Measurements from ENCODE around the gene SHOC2. TPM values are rescaled to one million over a fixed set of nuclear protein-coding genes. Genes with fewer than 3 reads are reported as not detected.

Gene SHOC2
- total and polyA plus RNA-seq, 2 of the 13 experiments (the other 11 are each of a cell fraction or from before 2014, with no cell fraction given) = 8.6 to 25.5 TPM

- Histone ChIP-seq H3K27ac (ENCODE audit: extremely low read length, insufficient read depth, low read length) (peak overlapping the region; percentile 86), H3K4me3 (replicated peaks in 1 of 3; ENCODE audit: insufficient read depth in 1 of 3, low read depth in 2 of 3, low read length in 3 of 3) (peak overlapping the region; percentile 80 to 93 (median 83)), H3K9ac (ENCODE audit: insufficient read depth, low read depth, low read length) (peak overlapping the region; percentile 84), H3K4me1 (ENCODE audit: insufficient read depth, low read length) (peaks cover 54% of the 10 kb centered on the region), H4K20me1 (ENCODE audit: insufficient read depth, low read length) (0 out of 2 replicates have a peak, but pooled peaks cover 3% of the 10 kb centered on the region), H3K79me2 (ENCODE audit: insufficient read depth, low read length) (peaks cover 59% of the 10 kb centered on the region), H3K9me3 (ENCODE audit: low read length) (no peaks in the 10 kb centered on the region), H3K27me3 (ENCODE audit: control insufficient read depth in 1 of 2, insufficient read depth in 2 of 2, low read length in 2 of 2) (no peaks in the 10 kb centered on the region; a peak in 1 of 5 replicates), H2AFZ (ENCODE audit: low read length) (no peak overlapping the region), H3K36me3 (replicated peaks in 1 of 2; ENCODE audit: control insufficient read depth in 1 of 2, insufficient read depth in 2 of 2, low read length in 2 of 2) (no peaks in the 10 kb centered on the region), H3K4me2 (ENCODE audit: low read depth, low read length) (peak overlapping the region; percentile 69)
- ChIA-PET CTCF (ENCODE audit: low intra/inter-chr PET ratio, low total read pairs) (no interaction called here), POLR2A (interaction anchor here (1.4 kb wide), 1 partner anchor 9 kb away, joined by 12 read pairs; no protein-coding TSS in a partner anchor)
- no peak for FAIRE-seq
- intact Hi-C loops (cut with micrococcal nuclease; ENCODE audit: unreplicated experiment) = no loop called here
- DNase-seq (ENCODE audit: low spot score) = no peak
- in situ Hi-C loops (cut with HindIII; ENCODE audit: extremely low pct_ligation_motif_present, low pct_unique_long_range_greater_than_20kb) = no loop called here
- no TSS peak for BruUV-seq (replicated peaks)
- peak; percentile 0; the same call in 2 of the 3 replicates for ATAC-seq
- under 1% methylated on average over 23 of the region's 44 CpGs for WGBS (ENCODE audit: low lambda C conversion rate)
- TF ChIP-seq EHMT2 (IDR thresholded peaks at IDR 0.05; ENCODE audit: borderline replicate concordance, low read depth, low read length) = no peak
- TF ChIP-seq ZNF503 (CRISPR knock-in tag; IDR thresholded peaks at IDR 0.05) = no peak
- peak; percentile 19; the same call in 1 of the 2 replicates for TF ChIP-seq RBFOX2 (IDR thresholded peaks at IDR 0.05; ENCODE audit: low read depth, low read length)
- TF ChIP-seq PATZ1 (CRISPR knock-in tag; IDR thresholded peaks at IDR 0.05) = peak; percentile 55; the same call in 1 of the 2 replicates
- no peak for TF ChIP-seq ETV6 (CRISPR knock-in tag; conservative IDR thresholded peaks at IDR 0.05)
- peak; percentile 51; the same call in 1 of the 2 replicates for TF ChIP-seq PHF8 (CRISPR knock-in tag; IDR thresholded peaks at IDR 0.05)
- no peak for TF ChIP-seq STAT5B (CRISPR knock-in tag; IDR thresholded peaks at IDR 0.05)
- 0 out of 2 replicates have a peak, but pooled peaks have one; percentile 32 for TF ChIP-seq CREB3 (CRISPR knock-in tag; IDR thresholded peaks at IDR 0.05)
- no peak for TF ChIP-seq LCORL (IDR thresholded peaks at IDR 0.05)
- TF ChIP-seq LCORL (CRISPR knock-in tag; IDR thresholded peaks at IDR 0.05) = no peak
- TF ChIP-seq RFX3 (CRISPR knock-in tag; IDR thresholded peaks at IDR 0.05) = no peak
- TF ChIP-seq YY1 (IDR thresholded peaks at IDR 0.05; ENCODE audit: insufficient read depth, insufficient replicate concordance, low read depth, low read length) = no peak
- no peak for TF ChIP-seq ZNF446 (CRISPR knock-in tag; IDR thresholded peaks at IDR 0.05)
- TF ChIP-seq, protein P1, sequence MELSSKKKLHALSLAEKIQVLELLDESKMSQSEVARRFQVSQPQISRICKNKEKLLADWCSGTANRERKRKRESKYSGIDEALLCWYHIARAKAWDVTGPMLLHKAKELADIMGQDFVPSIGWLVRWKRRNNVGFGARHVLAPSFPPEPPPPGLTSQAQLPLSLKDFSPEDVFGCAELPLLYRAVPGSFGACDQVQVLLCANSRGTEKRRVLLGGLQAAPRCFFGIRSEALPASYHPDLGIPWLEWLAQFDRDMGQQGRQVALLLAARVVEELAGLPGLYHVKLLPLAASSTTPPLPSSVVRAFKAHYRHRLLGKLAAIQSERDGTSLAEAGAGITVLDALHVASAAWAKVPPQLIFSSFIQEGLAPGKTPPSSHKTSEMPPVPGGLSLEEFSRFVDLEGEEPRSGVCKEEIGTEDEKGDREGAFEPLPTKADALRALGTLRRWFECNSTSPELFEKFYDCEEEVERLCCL (CRISPR knock-in tag; IDR thresholded peaks at IDR 0.05; ENCODE audit: borderline replicate concordance) = no peak
Measured at GRCh38 chr10:110919971-110920881, 822 bp downstream of the SHOC2 start.
